NT2/D1 (cell line): ENCODE measurements around the gene ARHGAP30.

Experiments
- YY1 ChIP-seq: IDR thresholded peaks from 2 replicates; pipeline ENCODE4 v1.6.1; 2011; ENCODE audit not compliant: insufficient read length, insufficient read depth
- ZNF274 ChIP-seq: IDR thresholded peaks from 2 replicates; pipeline ENCODE4 v1.6.1; 2011; ENCODE audit warnings: mild to moderate bottlenecking, low read depth, low read length

GRCh38 chr1:161079436-161080110 lies 9.9 kb upstream of the ARHGAP30 start:
- TF ChIP-seq ZNF274 (no peak), YY1 (no peak)
